H1 (cell line): ENCODE results near the gene RP9.

Experiments used
- EZH2 ChIP-seq: fragments of 200-600 bp; sonication (generic); IDR thresholded peaks from 2 replicates; pipeline ENCODE4 v1.7.1; 2012; ENCODE audit warnings: low read depth, mild to moderate bottlenecking, moderate library complexity, low read length, inconsistent platforms; ENCODE audit not compliant: severe bottlenecking
- NRF1 ChIP-seq: IDR thresholded peaks from 2 replicates; pipeline ENCODE4 v1.6.1; 2011; ENCODE audit warnings: mild to moderate bottlenecking, low read depth, low read length, improper control_type of control experiment
- SP1 ChIP-seq: IDR thresholded peaks from 2 replicates; pipeline ENCODE4 v1.6.1; 2011; ENCODE audit warnings: low read depth, low read length
- TEAD4 ChIP-seq: IDR thresholded peaks from 2 replicates; pipeline ENCODE4 v1.6.1; 2012; ENCODE audit warnings: low read depth, low read length, inconsistent platforms, mixed read lengths
- TF ChIP-seq, protein P1 (sequence below), 3 experiments: IDR thresholded peaks; 1 replicate in 2 of 3; 2 replicates in 1 of 3; pipeline versions ENCODE4 v1.5.1 to v1.6.1; 2011; ENCODE audit warnings: low read length in 3 of 3, mild to moderate bottlenecking in 3 of 3, inconsistent platforms in 2 of 3, low read depth in 1 of 3, moderate library complexity in 1 of 3; ENCODE audit not compliant: insufficient read depth in 1 of 3; ENCODE audit errors: control extremely low read depth in 1 of 3

- TF ChIP-seq, protein P1, sequence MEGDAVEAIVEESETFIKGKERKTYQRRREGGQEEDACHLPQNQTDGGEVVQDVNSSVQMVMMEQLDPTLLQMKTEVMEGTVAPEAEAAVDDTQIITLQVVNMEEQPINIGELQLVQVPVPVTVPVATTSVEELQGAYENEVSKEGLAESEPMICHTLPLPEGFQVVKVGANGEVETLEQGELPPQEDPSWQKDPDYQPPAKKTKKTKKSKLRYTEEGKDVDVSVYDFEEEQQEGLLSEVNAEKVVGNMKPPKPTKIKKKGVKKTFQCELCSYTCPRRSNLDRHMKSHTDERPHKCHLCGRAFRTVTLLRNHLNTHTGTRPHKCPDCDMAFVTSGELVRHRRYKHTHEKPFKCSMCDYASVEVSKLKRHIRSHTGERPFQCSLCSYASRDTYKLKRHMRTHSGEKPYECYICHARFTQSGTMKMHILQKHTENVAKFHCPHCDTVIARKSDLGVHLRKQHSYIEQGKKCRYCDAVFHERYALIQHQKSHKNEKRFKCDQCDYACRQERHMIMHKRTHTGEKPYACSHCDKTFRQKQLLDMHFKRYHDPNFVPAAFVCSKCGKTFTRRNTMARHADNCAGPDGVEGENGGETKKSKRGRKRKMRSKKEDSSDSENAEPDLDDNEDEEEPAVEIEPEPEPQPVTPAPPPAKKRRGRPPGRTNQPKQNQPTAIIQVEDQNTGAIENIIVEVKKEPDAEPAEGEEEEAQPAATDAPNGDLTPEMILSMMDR (IDR thresholded peaks at IDR 0.05; ENCODE audit: control extremely low read depth in 1 of 3, insufficient read depth in 1 of 3, low read depth in 1 of 3, low read length in 3 of 3): no peak
- TF ChIP-seq TEAD4: no peak
- no peak for TF ChIP-seq SP1
- no peak for TF ChIP-seq EZH2
- no peak for TF ChIP-seq NRF1
These were observed 47.0 kb downstream of the RP9 start, which contains the start of gene NT5C3A for GRCh38 chr7:33062023-33062781.
